H1 (cell line): ENCODE results near the gene CRTC2. TPM values are rescaled to one million over a fixed set of nuclear protein-coding genes. Genes with fewer than 3 reads are reported as not detected.

ENCODE experiments used
- CTCF ChIA-PET: fragments of 300-600 bp; sonication (Branson Sonifier 250); formaldehyde crosslinking; loops from one replicate; lab custom pipeline; 2021; ENCODE audit not compliant: partially characterized antibody; lab: Charles Lee
- POLR2A ChIA-PET: fragments of 300-600 bp; sonication (Branson Sonifier 250); formaldehyde crosslinking; loops from one replicate; lab custom pipeline; 2021; ENCODE audit warnings: inconsistent platforms; ENCODE audit not compliant: partially characterized antibody; lab: Charles Lee
- DNase-seq, 2 experiments: peaks; one replicate each; pipeline versions ENCODE4 v3.0.0 to v3.0.0-alpha.2; 2010 to 2022; ENCODE audit warnings: low spot score in 2 of 2, low read depth in 1 of 2, mixed read lengths in 1 of 2
- FAIRE-seq: peaks from 2 replicates; lab custom pipeline; 2011; peaks lifted over from hg19 to GRCh38; lab: Jason Lieb, UNC
- H2AFZ ChIP-seq: 2 replicates; pipeline ENCODE4 v1.8.1; 2012; ENCODE audit warnings: low read length, inconsistent platforms
- H2AK5ac ChIP-seq: 2 replicates; pipeline ENCODE4 v1.6.1; 2013; ENCODE audit warnings: low read depth, low read length
- H2BK120ac ChIP-seq: replicated peaks from 2 replicates; pipeline ENCODE3; 2013; ENCODE audit warnings: low read depth, low read length, inconsistent platforms
- H2BK12ac ChIP-seq: 2 replicates; pipeline ENCODE4 v1.6.1; 2013; ENCODE audit warnings: low read depth, low read length
- H2BK15ac ChIP-seq: 2 replicates; pipeline ENCODE4 v1.6.1; 2013; ENCODE audit warnings: low read length
- H2BK20ac ChIP-seq: 2 replicates; pipeline ENCODE4 v1.6.1; 2013; ENCODE audit warnings: low read length
- H2BK5ac ChIP-seq: 2 replicates; pipeline ENCODE4 v1.6.1; 2013; ENCODE audit warnings: low read depth, low read length
- H3K14ac ChIP-seq: 2 replicates; pipeline ENCODE4 v1.6.1; 2013; ENCODE audit warnings: inconsistent platforms; ENCODE audit not compliant: insufficient read length
- H3K18ac ChIP-seq: 2 replicates; pipeline ENCODE4 v1.6.1; 2013; ENCODE audit warnings: low read length; ENCODE audit errors: extremely low read depth
- H3K23ac ChIP-seq: 2 replicates; pipeline ENCODE4 v1.6.1; 2013; ENCODE audit warnings: inconsistent platforms; ENCODE audit not compliant: insufficient read length
- H3K23me2 ChIP-seq: 2 replicates; pipeline ENCODE4 v1.6.1; 2013; ENCODE audit warnings: low read depth, low read length
- H3K27ac ChIP-seq: 2 replicates; pipeline ENCODE4 v1.6.1; 2011; ENCODE audit warnings: low read depth, low read length, inconsistent platforms
- H3K27me3 ChIP-seq, 4 experiments: replicated peaks in 1 of 4; 1 replicate in 1 of 4; 2 replicates in 3 of 4; pipeline versions ENCODE4 v1.6.1 to v1.8.1; 2011 to 2013; ENCODE audit warnings: low read length in 3 of 4, mild to moderate bottlenecking in 3 of 4, inconsistent platforms in 2 of 4, mixed read lengths in 2 of 4, moderate library complexity in 1 of 4; ENCODE audit not compliant: control insufficient read depth in 3 of 4, insufficient read depth in 3 of 4; ENCODE audit errors: extremely low read depth in 1 of 4
- H3K36me3 ChIP-seq, 4 experiments: 2 replicates each; pipeline versions ENCODE4 v1.6.1 to v1.8.1; 2011 to 2013; ENCODE audit warnings: mild to moderate bottlenecking in 4 of 4, low read length in 3 of 4, moderate library complexity in 2 of 4, control low read depth in 1 of 4, inconsistent platforms in 1 of 4; ENCODE audit not compliant: insufficient read depth in 4 of 4, control insufficient read depth in 2 of 4
- H3K4ac ChIP-seq: replicated peaks from 2 replicates; pipeline ENCODE3; 2013; ENCODE audit warnings: low read length, low read depth, mixed read lengths, inconsistent platforms; ENCODE audit not compliant: insufficient read length
- H3K4me1 ChIP-seq, 4 experiments: replicated peaks in 1 of 4; 1 replicate in 1 of 4; 2 replicates in 3 of 4; pipeline versions ENCODE4 v1.6.1 to v1.8.1; 2011 to 2013; ENCODE audit warnings: low read length in 3 of 4, inconsistent platforms in 2 of 4, mixed read lengths in 1 of 4; ENCODE audit not compliant: insufficient read depth in 4 of 4, control insufficient read depth in 3 of 4
- H3K4me2 ChIP-seq, 2 experiments: 2 replicates each; pipeline versions ENCODE4 v1.6.1 to v1.8.1; 2011 to 2013; ENCODE audit warnings: low read depth in 2 of 2, low read length in 2 of 2, control low read depth in 1 of 2, inconsistent platforms in 1 of 2, mild to moderate bottlenecking in 1 of 2; ENCODE audit not compliant: insufficient read depth in 1 of 2
- H3K4me3 ChIP-seq, 4 experiments: fragments of 200-600, 300-600 bp in 1 of 4; sonication (generic), shearing (Covaris generic), sonication (Bioruptor Twin) in 1 of 4; 2 replicates each; pipeline versions ENCODE4 v1.5.1 to v1.8.1; 2011 to 2016; ENCODE audit warnings: low read length in 4 of 4, low read depth in 3 of 4, control low read depth in 2 of 4, inconsistent platforms in 2 of 4, mild to moderate bottlenecking in 2 of 4, mixed read lengths in 1 of 4, moderate library complexity in 1 of 4; ENCODE audit not compliant: insufficient read depth in 2 of 4; ENCODE audit errors: extremely low read depth in 1 of 4
- H3K56ac ChIP-seq: replicated peaks from 2 replicates; pipeline ENCODE3; 2013; ENCODE audit warnings: low read depth, mild to moderate bottlenecking, mixed read lengths, low read length, inconsistent platforms; ENCODE audit not compliant: insufficient read length
- H3K79me1 ChIP-seq: 2 replicates; pipeline ENCODE4 v1.6.1; 2013; ENCODE audit warnings: low read depth, low read length, control low read depth
- H3K79me2 ChIP-seq, 2 experiments: 2 replicates each; pipeline versions ENCODE4 v1.6.1 to v1.8.1; 2012 to 2013; ENCODE audit warnings: low read length in 2 of 2, mild to moderate bottlenecking in 2 of 2, inconsistent platforms in 1 of 2; ENCODE audit not compliant: insufficient read depth in 2 of 2, control insufficient read depth in 1 of 2
- H3K9ac ChIP-seq, 4 experiments: replicated peaks in 1 of 4; 1 replicate in 1 of 4; 2 replicates in 3 of 4; pipeline versions ENCODE4 v1.6.1 to v1.8.1; 2011 to 2013; ENCODE audit warnings: low read depth in 3 of 4, low read length in 3 of 4, control low read depth in 2 of 4, mild to moderate bottlenecking in 2 of 4, moderate library complexity in 2 of 4, inconsistent platforms in 1 of 4; ENCODE audit errors: extremely low read depth in 1 of 4
- H3K9me3 ChIP-seq, 2 experiments: 2 replicates each; pipeline versions ENCODE4 v1.6.1 to v1.8.1; 2012 to 2013; ENCODE audit warnings: mild to moderate bottlenecking in 2 of 2, moderate library complexity in 2 of 2, control low read depth in 1 of 2, inconsistent platforms in 1 of 2, low read depth in 1 of 2, low read length in 1 of 2, mixed read lengths in 1 of 2; ENCODE audit not compliant: insufficient read depth in 2 of 2
- H4K20me1 ChIP-seq, 2 experiments: replicated peaks in 1 of 2; 2 replicates each; pipeline versions ENCODE3 to v1.8.1; 2011 to 2013; ENCODE audit warnings: inconsistent platforms in 2 of 2, low read length in 2 of 2, mild to moderate bottlenecking in 1 of 2; ENCODE audit not compliant: insufficient read depth in 2 of 2, control insufficient read depth in 1 of 2
- H4K5ac ChIP-seq: 2 replicates; pipeline ENCODE4 v1.6.1; 2013; ENCODE audit warnings: low read length, low read depth, mixed read lengths, inconsistent platforms; ENCODE audit not compliant: insufficient read length
- H4K8ac ChIP-seq: 2 replicates; pipeline ENCODE4 v1.8.0; 2013; ENCODE audit warnings: mild to moderate bottlenecking, moderate library complexity, low read length, inconsistent platforms; ENCODE audit not compliant: insufficient read depth; ENCODE audit errors: extremely low read depth
- H4K91ac ChIP-seq: replicated peaks from 2 replicates; pipeline ENCODE3; 2013; ENCODE audit warnings: low read length, mixed read lengths, inconsistent platforms; ENCODE audit not compliant: insufficient read length
- ATF2 ChIP-seq: IDR thresholded peaks from 2 replicates; pipeline ENCODE4 v1.6.1; 2012; ENCODE audit warnings: low read length, inconsistent platforms
- BACH1 ChIP-seq: IDR thresholded peaks from 2 replicates; pipeline ENCODE4 v1.6.1; 2012; ENCODE audit warnings: low read length, improper control_type of control experiment
- BRCA1 ChIP-seq: IDR thresholded peaks from 2 replicates; pipeline ENCODE4 v1.6.1; 2012; ENCODE audit warnings: low read depth, low read length, improper control_type of control experiment
- CBX8 ChIP-seq: fragments of 300-800, 300-1000 bp; sonication (generic); IDR thresholded peaks from 2 replicates; pipeline ENCODE4 v1.7.1; 2016; ENCODE audit warnings: low read depth, low read length, borderline replicate concordance
- CEBPB ChIP-seq: IDR thresholded peaks from 2 replicates; pipeline ENCODE4 v1.6.1; 2012; ENCODE audit warnings: low read depth, low read length
- KDM1A ChIP-seq: fragments of 200-600, 300-600 bp; sonication (generic); IDR thresholded peaks from 2 replicates; pipeline ENCODE4 v1.7.1; 2016; ENCODE audit warnings: mild to moderate bottlenecking, low read length, borderline replicate concordance
- KDM5A ChIP-seq: fragments of 200-600 bp; IDR thresholded peaks from 2 replicates; pipeline ENCODE4 v1.7.1; 2012; ENCODE audit warnings: mild to moderate bottlenecking, low read length, inconsistent platforms, mixed read lengths
- POU5F1 ChIP-seq: IDR thresholded peaks from 2 replicates; pipeline ENCODE4 v1.6.1; 2011; ENCODE audit warnings: low read depth, mild to moderate bottlenecking, low read length, moderate library complexity
- SAP30 ChIP-seq: fragments of 300-600 bp; sonication (generic); IDR thresholded peaks from 2 replicates; pipeline ENCODE4 v1.7.1; 2012; ENCODE audit warnings: low read length, moderate library complexity, mild to moderate bottlenecking, inconsistent platforms; ENCODE audit not compliant: insufficient read depth, insufficient replicate concordance
- SIX5 ChIP-seq: IDR thresholded peaks from 2 replicates; pipeline ENCODE4 v1.6.1; 2011; ENCODE audit warnings: mild to moderate bottlenecking, low read depth, low read length
- SUZ12 ChIP-seq: fragments of 200-600 bp; sonication (generic); IDR thresholded peaks from 2 replicates; pipeline ENCODE4 v1.6.1; 2012; ENCODE audit warnings: mild to moderate bottlenecking, inconsistent platforms, low read length, moderate library complexity, mixed read lengths
- TBP ChIP-seq: IDR thresholded peaks from 2 replicates; pipeline ENCODE4 v1.6.1; 2011; ENCODE audit warnings: low read depth, low read length, improper control_type of control experiment
- YY1 ChIP-seq: IDR thresholded peaks from 2 replicates; pipeline ENCODE4 v1.6.1; 2011; ENCODE audit warnings: low read depth, mild to moderate bottlenecking, low read length
- WGBS, 2 experiments: shearing (Covaris generic) in 1 of 2; methylation state at CpG; one replicate each; pipeline versions ENCODE4 v1.1.6 to v1.1.7; 2013 to 2015; ENCODE audit warnings: low lambda C conversion rate in 2 of 2, mixed read lengths in 2 of 2, inconsistent platforms in 1 of 2, low coverage in 1 of 2, missing lambda C conversion rate in 1 of 2; ENCODE audit not compliant: insufficient replicate concordance in 2 of 2, insufficient coverage in 1 of 2, insufficient read length in 1 of 2; ENCODE audit errors: extremely low coverage in 1 of 2, missing lambda C conversion rate in 1 of 2; 5-methylcytosine and 5-hydroxymethylcytosine counted together
- polyA plus RNA-seq, 7 experiments: library from polyadenylated mRNA; depleted of rRNA in 3 of 7; stranded (reverse) in 5 of 7; unstranded in 2 of 7; fragments of >200 nt in 5 of 7; fragments of 200-250 nt in 2 of 7; gene quantifications; 1 replicate in 5 of 7; 2 replicates in 1 of 7; 4 replicates in 1 of 7; pipeline versions ENCODE4 v1.2.1 to v1.2.3, GENCODE V29; 2011 to 2013; ENCODE audit warnings: missing spikeins in 2 of 7, mixed read lengths in 2 of 7
- total RNA-seq: library from RNA; stranded (reverse); fragmentation: NEBNext Ultra II Directional; extraction: Animal tissue kit (Norgen Biotek cat#: 25700); gene quantifications from 2 replicates; pipeline ENCODE4 v1.2.1, GENCODE V29; 2021

The CRTC2 gene
- total and polyA plus RNA-seq, 2 of the 8 experiments (the other 6 are each of a cell fraction or from before 2014, with no cell fraction given), result 28.6 to 34.3 TPM

- Histone ChIP-seq H4K8ac (no peak overlapping the region), H3K23ac (no peak overlapping the region), H3K4me3 (no peak overlapping the region), H3K9me3 (no peaks in the 10 kb centered on the region), H2BK12ac (no peak overlapping the region), H2BK20ac (no peak overlapping the region), H3K27me3 (no peaks in the 10 kb centered on the region), H4K5ac (no peak overlapping the region), H3K79me2 (peaks cover 0 to 86% of the 10 kb centered on the region in 2 experiments; a peak in 3 of 4 replicates), H3K79me1 (peaks cover 2% of the 10 kb centered on the region; the same call in 1 of the 2 replicates), H3K14ac (no peak overlapping the region), H2BK120ac (no peak overlapping the region), H3K18ac (no peak overlapping the region), H2AK5ac (no peak overlapping the region), H3K23me2 (no peaks in the 10 kb centered on the region), H4K91ac (no peak overlapping the region), H2AFZ (no peak overlapping the region), H3K27ac (no peak overlapping the region), H3K9ac (no peak overlapping the region), H3K4me1 (no peaks in the 10 kb centered on the region), H3K4ac (no peak overlapping the region), H3K4me2 (no peak overlapping the region), H3K56ac (no peak overlapping the region), H2BK5ac (no peak overlapping the region), H2BK15ac (no peak overlapping the region), H3K36me3 (peaks cover 0 to 11% (median 0%) of the 10 kb centered on the region in 4 experiments; a peak in 2 of 8 replicates), H4K20me1 (peaks cover 3 to 8% of the 10 kb centered on the region in 2 experiments)
- no peak for DNase-seq
- FAIRE-seq, result no peak
- POLR2A ChIA-PET, result no interaction called here
- WGBS, 2 experiments, result 91% methylated on average over 6 of the region's 6 CpGs; no CpG with 5 or more reads in 1 of the 2 experiments
- CTCF ChIA-PET, result no interaction called here
- no peak for TF ChIP-seq SIX5
- TF ChIP-seq CBX8, result no peak
- TF ChIP-seq YY1, result no peak
- no peak for TF ChIP-seq SAP30
- TF ChIP-seq CEBPB, result no peak
- TF ChIP-seq POU5F1, result no peak
- no peak for TF ChIP-seq BRCA1
- no peak for TF ChIP-seq KDM5A
- no peak for TF ChIP-seq KDM1A
- no peak for TF ChIP-seq SUZ12
- TF ChIP-seq ATF2, result no peak
- no peak for TF ChIP-seq BACH1
- TF ChIP-seq TBP, result no peak
Measured at GRCh38 chr1:153899509-153899908, 58.9 kb downstream of the CRTC2 start.
